HepG2 (cell line): ENCODE results near the gene DLAT. TPM values are rescaled to one million over a fixed set of nuclear protein-coding genes. Genes with fewer than 3 reads are reported as not detected.

Experiments used
- ATF2 ChIP-seq: sonication (generic); formaldehyde crosslinking; IDR thresholded peaks from 2 replicates; pipeline ENCODE4 v1.4.0; 2020; ENCODE audit warnings: missing genetic modification reagents
- HBP1 ChIP-seq: IDR thresholded peaks from 2 replicates; pipeline ENCODE4 v1.6.1; 2016; ENCODE audit warnings: low read depth, control low read depth
- HDAC6 ChIP-seq: fragments of 200-600 bp; sonication (generic); IDR thresholded peaks from 2 replicates; pipeline ENCODE4 v1.7.0; 2017; ENCODE audit warnings: mild to moderate bottlenecking, antibody characterized with exemption, low read length, low read depth
- KLF6 ChIP-seq: IDR thresholded peaks from 2 replicates; pipeline ENCODE4 v1.8.0; 2016; ENCODE audit warnings: missing biosample characterization, missing genetic modification reagents
- MEIS1 ChIP-seq: sonication (generic); formaldehyde crosslinking; IDR thresholded peaks from 2 replicates; pipeline ENCODE4 v1.9.0; 2021; ENCODE audit warnings: mild to moderate bottlenecking, missing genetic modification reagents, moderate library complexity, borderline replicate concordance
- REPIN1 ChIP-seq: sonication (generic); formaldehyde crosslinking; IDR thresholded peaks from 2 replicates; pipeline ENCODE4 v1.8.0; 2022; ENCODE audit warnings: missing genetic modification reagents, low read depth, mild to moderate bottlenecking, borderline replicate concordance
- TFDP2 ChIP-seq: sonication (generic); formaldehyde crosslinking; IDR thresholded peaks from 2 replicates; pipeline ENCODE4 v1.4.0; 2020; ENCODE audit warnings: missing genetic modification reagents
- ZBTB44 ChIP-seq: sonication (generic); formaldehyde crosslinking; IDR thresholded peaks from 2 replicates; pipeline ENCODE4 v1.4.0; 2020; ENCODE audit warnings: missing genetic modification reagents
- ZNF101 ChIP-seq: sonication (generic); formaldehyde crosslinking; IDR thresholded peaks from 2 replicates; pipeline ENCODE4 v1.4.0; 2020; ENCODE audit warnings: mild to moderate bottlenecking, low read depth, missing genetic modification reagents, borderline replicate concordance
- ZNF607 ChIP-seq: sonication (generic); formaldehyde crosslinking; IDR thresholded peaks from 2 replicates; pipeline ENCODE4 v1.5.1; 2020; ENCODE audit warnings: missing genetic modification reagents, mild to moderate bottlenecking, borderline replicate concordance
- ZNF883 ChIP-seq: sonication (generic); formaldehyde crosslinking; IDR thresholded peaks from 2 replicates; pipeline ENCODE4 v1.5.1; 2020; ENCODE audit warnings: mild to moderate bottlenecking, missing genetic modification reagents; ENCODE audit errors: not compliant biosample characterization
- polyA plus RNA-seq, 8 experiments: library from polyadenylated mRNA; depleted of rRNA in 3 of 8; stranded (reverse) in 7 of 8; unstranded in 1 of 8; fragments of >200 nt; fragmentation: Illumina TruSeq in 4 of 8; extraction: Trizol in 4 of 8; gene quantifications; 2 replicates each; pipeline versions ENCODE4 v1.2.1 to v1.2.3, GENCODE V29; 2011 to 2016; ENCODE audit warnings: low read depth in 4 of 8, missing spikeins in 1 of 8, mixed read lengths in 1 of 8; ENCODE audit not compliant: insufficient read depth in 1 of 8
- total RNA-seq, 5 experiments: library from RNA; depleted of rRNA; stranded (reverse); fragments of >200 nt; fragmentation: Illumina TruSeq; extraction: Trizol; gene quantifications; 2 replicates each; pipeline ENCODE4 v1.2.3, GENCODE V29; 2016; ENCODE audit warnings: low read depth in 1 of 5
- TF ChIP-seq, protein P1 (sequence below): sonication (generic); formaldehyde crosslinking; IDR thresholded peaks from 2 replicates; pipeline ENCODE4 v1.4.0; 2020; ENCODE audit warnings: mild to moderate bottlenecking, low read depth, missing genetic modification reagents
- TF ChIP-seq, protein P2 (sequence below): sonication (generic); formaldehyde crosslinking; IDR thresholded peaks from 2 replicates; pipeline ENCODE4 v1.4.0; 2020; ENCODE audit warnings: missing genetic modification reagents, low read depth, mild to moderate bottlenecking, borderline replicate concordance
- TF ChIP-seq, protein P3 (sequence below): sonication (generic); formaldehyde crosslinking; IDR thresholded peaks from 2 replicates; pipeline ENCODE4 v1.8.1; 2023; ENCODE audit warnings: mild to moderate bottlenecking, inconsistent platforms, moderate library complexity, missing genetic modification reagents, borderline replicate concordance
- TF ChIP-seq, protein P4 (sequence below): sonication (generic); formaldehyde crosslinking; IDR thresholded peaks from 2 replicates; pipeline ENCODE4 v1.4.0; 2020; ENCODE audit warnings: missing genetic modification reagents

DLAT gene
- total and polyA plus RNA-seq, 2 of the 13 experiments (the other 11 are each of a cell fraction or from before 2014, with no cell fraction given) = 26.4 to 62.2 TPM

- peak; percentile 64; the same call in 1 of the 2 replicates for TF ChIP-seq ATF2 (CRISPR knock-in tag)
- peak; percentile 57; the same call in 1 of the 2 replicates for TF ChIP-seq TFDP2
- 0 out of 2 replicates have a peak, but pooled peaks have one; percentile 22 for TF ChIP-seq KLF6 (CRISPR knock-in tag)
- TF ChIP-seq ZNF607 (CRISPR knock-in tag) = no peak
- no peak for TF ChIP-seq HDAC6
- no peak for TF ChIP-seq MEIS1
- TF ChIP-seq HBP1 = peak; percentile 48
- TF ChIP-seq, protein P1, sequence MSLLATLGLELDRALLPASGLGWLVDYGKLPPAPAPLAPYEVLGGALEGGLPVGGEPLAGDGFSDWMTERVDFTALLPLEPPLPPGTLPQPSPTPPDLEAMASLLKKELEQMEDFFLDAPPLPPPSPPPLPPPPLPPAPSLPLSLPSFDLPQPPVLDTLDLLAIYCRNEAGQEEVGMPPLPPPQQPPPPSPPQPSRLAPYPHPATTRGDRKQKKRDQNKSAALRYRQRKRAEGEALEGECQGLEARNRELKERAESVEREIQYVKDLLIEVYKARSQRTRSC (CRISPR knock-in tag) = no peak
- TF ChIP-seq, protein P2, sequence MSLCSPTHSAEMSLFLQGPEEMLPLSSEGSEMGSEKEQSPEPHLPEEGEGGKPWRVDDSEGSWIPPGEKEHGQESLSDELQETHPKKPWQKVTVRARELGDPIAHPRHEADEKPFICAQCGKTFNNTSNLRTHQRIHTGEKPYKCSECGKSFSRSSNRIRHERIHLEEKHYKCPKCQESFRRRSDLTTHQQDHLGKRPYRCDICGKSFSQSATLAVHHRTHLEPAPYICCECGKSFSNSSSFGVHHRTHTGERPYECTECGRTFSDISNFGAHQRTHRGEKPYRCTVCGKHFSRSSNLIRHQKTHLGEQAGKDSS (CRISPR knock-in tag) = no peak
- TF ChIP-seq ZNF883 (CRISPR knock-in tag) = peak; percentile 43
- no peak for TF ChIP-seq REPIN1 (CRISPR knock-in tag)
- no peak; the same call in 1 of the 2 replicates for TF ChIP-seq ZBTB44 (CRISPR knock-in tag)
- no peak for TF ChIP-seq ZNF101
- TF ChIP-seq, protein P3, sequence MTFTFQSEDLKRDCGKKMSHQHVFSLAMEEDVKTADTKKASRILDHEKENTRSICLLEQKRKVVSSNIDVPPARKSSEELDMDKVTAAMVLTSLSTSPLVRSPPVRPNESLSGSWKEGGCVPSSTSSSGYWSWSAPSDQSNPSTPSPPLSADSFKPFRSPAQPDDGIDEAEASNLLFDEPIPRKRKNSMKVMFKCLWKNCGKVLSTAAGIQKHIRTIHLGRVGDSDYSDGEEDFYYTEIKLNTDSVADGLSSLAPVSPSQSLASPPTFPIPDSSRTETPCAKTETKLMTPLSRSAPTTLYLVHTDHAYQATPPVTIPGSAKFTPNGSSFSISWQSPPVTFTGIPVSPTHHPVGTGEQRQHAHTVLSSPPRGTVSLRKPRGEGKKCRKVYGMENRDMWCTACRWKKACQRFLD (CRISPR knock-in tag) = no peak; the same call in 1 of the 2 replicates
- TF ChIP-seq, protein P4, sequence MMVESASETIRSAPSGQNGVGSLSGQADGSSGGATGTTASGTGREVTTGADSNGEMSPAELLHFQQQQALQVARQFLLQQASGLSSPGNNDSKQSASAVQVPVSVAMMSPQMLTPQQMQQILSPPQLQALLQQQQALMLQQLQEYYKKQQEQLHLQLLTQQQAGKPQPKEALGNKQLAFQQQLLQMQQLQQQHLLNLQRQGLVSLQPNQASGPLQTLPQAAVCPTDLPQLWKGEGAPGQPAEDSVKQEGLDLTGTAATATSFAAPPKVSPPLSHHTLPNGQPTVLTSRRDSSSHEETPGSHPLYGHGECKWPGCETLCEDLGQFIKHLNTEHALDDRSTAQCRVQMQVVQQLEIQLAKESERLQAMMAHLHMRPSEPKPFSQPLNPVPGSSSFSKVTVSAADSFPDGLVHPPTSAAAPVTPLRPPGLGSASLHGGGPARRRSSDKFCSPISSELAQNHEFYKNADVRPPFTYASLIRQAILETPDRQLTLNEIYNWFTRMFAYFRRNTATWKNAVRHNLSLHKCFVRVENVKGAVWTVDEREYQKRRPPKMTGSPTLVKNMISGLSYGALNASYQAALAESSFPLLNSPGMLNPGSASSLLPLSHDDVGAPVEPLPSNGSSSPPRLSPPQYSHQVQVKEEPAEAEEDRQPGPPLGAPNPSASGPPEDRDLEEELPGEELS (CRISPR knock-in tag) = peak; percentile 26; the same call in 1 of the 2 replicates
Observed at GRCh38 chr11:112073941-112074811, 49.0 kb downstream of the DLAT start, which contains the start of the genes NKAPD1 and PIH1D2 (continued).
